Caco-2 (cell line): ENCODE data around the gene MBTPS1. TPM values are rescaled to one million over a fixed set of nuclear protein-coding genes. Genes with fewer than 3 reads are reported as not detected.
A peak's percentile ranks its signal among the peaks of the same experiment; 100 is the strongest.

ENCODE experiments used
- BruUV-seq: library from RNA; stranded (reverse); fragments of 400-500 nt; replicated peaks from 2 replicates; lab custom pipeline; 2021; lab: Mats Ljungman, UMichigan
- CTCF ChIA-PET: fragments of 300-600 bp; sonication (Branson Sonifier 250); formaldehyde crosslinking; loops from one replicate; lab custom pipeline; 2022; ENCODE audit warnings: antibody characterized with exemption; lab: Charles Lee
- POLR2A ChIA-PET: fragments of 300-600 bp; sonication (Branson Sonifier 250); formaldehyde crosslinking; loops from one replicate; lab custom pipeline; 2022; ENCODE audit warnings: antibody characterized with exemption; lab: Charles Lee
- DNase-seq, 2 experiments: peaks; one replicate each; pipeline versions ENCODE4 v3.0.0 to v3.0.0-alpha.2; 2020 to 2022
- H3K27me3 ChIP-seq: replicated peaks from 2 replicates; pipeline ENCODE4 v1.6.0; 2011; ENCODE audit warnings: low read length; ENCODE audit not compliant: control insufficient read depth, insufficient read depth
- H3K36me3 ChIP-seq: 2 replicates; pipeline ENCODE4 v1.5.1; 2011; ENCODE audit warnings: low read length; ENCODE audit not compliant: control insufficient read depth, insufficient read depth
- H3K4me1 ChIP-seq: fragments of 250-450 bp; sonication (Bioruptor Pico); 2 replicates; pipeline ENCODE4 v1.5.1; 2020; ENCODE audit warnings: mild to moderate bottlenecking
- H3K4me3 ChIP-seq: 2 replicates; pipeline ENCODE4 v1.5.1; 2011; ENCODE audit warnings: low read depth, mild to moderate bottlenecking, control low read depth, low read length
- H3K9me3 ChIP-seq: fragments of 250-450 bp; sonication (Bioruptor Pico); 2 replicates; pipeline ENCODE4 v1.5.1; 2020; ENCODE audit warnings: mild to moderate bottlenecking, moderate library complexity
- H3K27ac Mint-ChIP-seq: one replicate; pipeline ENCODE4 v1.8.0; 2022; ENCODE audit warnings: mixed read lengths; ENCODE audit not compliant: unreplicated experiment
- H3K27me3 Mint-ChIP-seq: one replicate; pipeline ENCODE4 v1.8.0; 2022; ENCODE audit warnings: mixed read lengths; ENCODE audit not compliant: insufficient read depth, unreplicated experiment
- H3K36me3 Mint-ChIP-seq: one replicate; pipeline ENCODE4 v1.8.0; 2022; ENCODE audit warnings: mild to moderate bottlenecking, mixed read lengths; ENCODE audit not compliant: insufficient read depth, unreplicated experiment
- H3K4me1 Mint-ChIP-seq: one replicate; pipeline ENCODE4 v1.8.0; 2022; ENCODE audit warnings: low read depth, mixed read lengths; ENCODE audit not compliant: unreplicated experiment
- H3K4me3 Mint-ChIP-seq: one replicate; pipeline ENCODE4 v1.8.0; 2022; ENCODE audit warnings: mild to moderate bottlenecking, moderate library complexity, mixed read lengths; ENCODE audit not compliant: unreplicated experiment
- H3K9me3 Mint-ChIP-seq: one replicate; pipeline ENCODE4 v1.8.0; 2022; ENCODE audit warnings: mixed read lengths; ENCODE audit not compliant: unreplicated experiment
- intact Hi-C: fragments of 100-400 bp; cut with micrococcal nuclease; formaldehyde crosslinking; loops from one replicate; pipeline ENCODE4 v1.10.0; 2022; ENCODE audit not compliant: unreplicated experiment
- total RNA-seq: library from RNA; stranded (reverse); gene quantifications from 2 replicates; pipeline ENCODE4 v1.2.3, GENCODE V29; 2022
- TF ChIP-seq, protein P1 (sequence below), 2 experiments: fragments of 200-600 bp in 1 of 2; IDR thresholded peaks; 1 replicate in 1 of 2; 2 replicates in 1 of 2; pipeline versions ENCODE4 v1.5.1 to v1.8.0; 2011 to 2022; ENCODE audit warnings: antibody characterized with exemption in 1 of 2, control low read depth in 1 of 2, inconsistent platforms in 1 of 2, low read depth in 1 of 2, low read length in 1 of 2, mild to moderate bottlenecking in 1 of 2, moderate library complexity in 1 of 2; ENCODE audit not compliant: insufficient read depth in 1 of 2, severe bottlenecking in 1 of 2, unreplicated experiment in 1 of 2

MBTPS1 gene
- total RNA-seq, 1 experiment from 2014 or later = 96.4 TPM

DNA sequence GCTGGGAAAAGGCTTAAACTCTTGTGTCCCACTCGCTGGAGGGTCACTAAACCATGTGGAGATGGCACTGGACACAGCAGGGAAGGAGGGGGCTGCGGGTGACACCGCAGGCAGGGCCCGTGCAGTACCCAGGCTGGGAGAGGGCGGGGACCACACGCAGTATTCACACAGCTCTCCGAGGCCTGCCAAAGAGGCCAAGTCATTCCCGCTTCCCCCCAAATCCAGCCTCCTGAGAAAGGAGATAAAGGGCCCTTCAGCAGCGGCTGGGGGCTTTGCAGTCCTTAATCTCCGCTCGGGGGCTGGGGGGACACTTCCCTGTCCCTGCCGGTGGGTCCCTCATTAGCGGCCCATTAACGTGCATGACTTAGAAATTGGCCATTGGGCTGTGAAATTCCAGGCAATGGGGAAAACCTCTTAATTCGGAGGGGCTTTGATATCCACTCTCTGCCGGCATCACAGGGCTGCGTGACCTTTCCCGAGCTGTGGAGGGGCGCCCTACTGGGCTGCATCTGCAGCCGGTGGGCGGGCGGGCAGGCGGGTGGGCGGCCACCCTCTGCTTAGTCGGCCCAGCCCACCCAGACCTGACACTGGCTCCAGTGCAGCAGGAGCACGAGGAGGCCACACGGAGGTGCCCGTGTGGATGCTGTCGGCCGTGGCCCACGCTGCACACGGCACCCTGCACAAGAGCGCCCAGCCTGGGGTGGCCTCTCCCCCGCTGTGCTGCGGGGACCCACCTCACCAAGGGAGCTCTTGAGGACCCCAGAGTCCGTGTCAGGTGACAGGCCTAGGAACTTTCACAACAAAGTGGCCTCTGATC lies 71.5 kb downstream of the MBTPS1 start:
- intact Hi-C loops = loop anchor here (5.0 kb wide), 1 partner anchor 218 kb away; no protein-coding TSS in a partner anchor
- POLR2A ChIA-PET = no interaction called here
- BruUV-seq = no TSS peak
- CTCF ChIA-PET = interaction anchor here (0.6 to 2.8 kb wide), 5 partner anchors 10 to 88 kb away, joined by 3 to 37 read pairs (median 3); no protein-coding TSS in a partner anchor
- Mint-ChIP-seq H3K9me3 (no peaks in the 10 kb centered on the region), H3K36me3 (peaks cover 12% of the 10 kb centered on the region), H3K4me1 (peaks cover 17% of the 10 kb centered on the region), H3K27ac (no peak overlapping the region), H3K4me3 (no peak overlapping the region), H3K27me3 (peaks cover under 1% of the 10 kb centered on the region)
- TF ChIP-seq, protein P1, sequence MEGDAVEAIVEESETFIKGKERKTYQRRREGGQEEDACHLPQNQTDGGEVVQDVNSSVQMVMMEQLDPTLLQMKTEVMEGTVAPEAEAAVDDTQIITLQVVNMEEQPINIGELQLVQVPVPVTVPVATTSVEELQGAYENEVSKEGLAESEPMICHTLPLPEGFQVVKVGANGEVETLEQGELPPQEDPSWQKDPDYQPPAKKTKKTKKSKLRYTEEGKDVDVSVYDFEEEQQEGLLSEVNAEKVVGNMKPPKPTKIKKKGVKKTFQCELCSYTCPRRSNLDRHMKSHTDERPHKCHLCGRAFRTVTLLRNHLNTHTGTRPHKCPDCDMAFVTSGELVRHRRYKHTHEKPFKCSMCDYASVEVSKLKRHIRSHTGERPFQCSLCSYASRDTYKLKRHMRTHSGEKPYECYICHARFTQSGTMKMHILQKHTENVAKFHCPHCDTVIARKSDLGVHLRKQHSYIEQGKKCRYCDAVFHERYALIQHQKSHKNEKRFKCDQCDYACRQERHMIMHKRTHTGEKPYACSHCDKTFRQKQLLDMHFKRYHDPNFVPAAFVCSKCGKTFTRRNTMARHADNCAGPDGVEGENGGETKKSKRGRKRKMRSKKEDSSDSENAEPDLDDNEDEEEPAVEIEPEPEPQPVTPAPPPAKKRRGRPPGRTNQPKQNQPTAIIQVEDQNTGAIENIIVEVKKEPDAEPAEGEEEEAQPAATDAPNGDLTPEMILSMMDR (IDR thresholded peaks at IDR 0.05; ENCODE audit: insufficient read depth in 1 of 2, low read depth in 1 of 2, low read length in 1 of 2, severe bottlenecking in 1 of 2, unreplicated experiment in 1 of 2) = no peak
- H3K9me3 ChIP-seq = no peaks in the 10 kb centered on the region
- peaks cover 4% of the 10 kb centered on the region for H3K36me3 ChIP-seq
- peaks cover 30% of the 10 kb centered on the region for H3K4me1 ChIP-seq
- no peak for DNase-seq
- H3K4me3 ChIP-seq = no peak overlapping the region
- no peaks in the 10 kb centered on the region for H3K27me3 ChIP-seq

DNA sequence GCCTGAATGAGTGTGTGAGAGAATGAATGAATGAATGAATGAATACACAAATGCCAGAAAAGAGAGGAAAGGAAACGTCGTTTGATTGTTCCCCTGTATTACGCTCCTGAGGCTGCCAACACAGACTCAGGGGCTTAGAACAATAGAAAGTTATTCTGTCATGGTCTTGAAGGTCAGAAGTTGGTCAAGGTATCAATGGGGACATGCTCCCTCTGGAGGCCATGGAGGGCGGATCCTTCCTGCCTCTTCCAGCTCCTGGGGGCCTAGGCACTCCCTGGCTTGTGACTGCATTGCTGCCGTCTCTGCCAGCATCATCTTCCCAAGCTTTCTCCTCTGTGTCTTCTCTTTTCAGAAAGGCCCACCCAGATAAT lies 72.6 kb downstream of the MBTPS1 start:
- DNase-seq = peak; percentile 65 to 69
- Mint-ChIP-seq H3K9me3 (no peaks in the 10 kb centered on the region), H3K4me1 (peaks cover 17% of the 10 kb centered on the region), H3K36me3 (peaks cover 6% of the 10 kb centered on the region), H3K27me3 (peaks cover 2% of the 10 kb centered on the region), H3K27ac (no peak overlapping the region), H3K4me3 (peak overlapping the region; percentile 71)
- TF ChIP-seq, protein P1 (IDR thresholded peaks at IDR 0.05; ENCODE audit: insufficient read depth in 1 of 2, low read depth in 1 of 2, low read length in 1 of 2, severe bottlenecking in 1 of 2, unreplicated experiment in 1 of 2) = peak; percentile 43 to 65
- CTCF ChIA-PET = interaction anchor here (0.5 to 2.8 kb wide), 7 partner anchors 11 to 90 kb away, joined by 3 to 37 read pairs (median 4); partner anchors contain the start of gene OSGIN1
- BruUV-seq = no TSS peak
- H3K36me3 ChIP-seq = peaks cover 1% of the 10 kb centered on the region; the same call in 1 of the 2 replicates
- intact Hi-C loops = loop anchor here (1.0 kb wide), 3 partner anchors 76 to 118 kb away; partner anchors contain the start of gene NECAB2
- H3K9me3 ChIP-seq = no peaks in the 10 kb centered on the region
- no peak overlapping the region for H3K4me3 ChIP-seq
- H3K4me1 ChIP-seq = peaks cover 30% of the 10 kb centered on the region
- H3K27me3 ChIP-seq = no peaks in the 10 kb centered on the region
- POLR2A ChIA-PET = interaction anchor here (0.6 kb wide), 1 partner anchor 16 kb away, joined by 5 read pairs; no protein-coding TSS in a partner anchor

DNA sequence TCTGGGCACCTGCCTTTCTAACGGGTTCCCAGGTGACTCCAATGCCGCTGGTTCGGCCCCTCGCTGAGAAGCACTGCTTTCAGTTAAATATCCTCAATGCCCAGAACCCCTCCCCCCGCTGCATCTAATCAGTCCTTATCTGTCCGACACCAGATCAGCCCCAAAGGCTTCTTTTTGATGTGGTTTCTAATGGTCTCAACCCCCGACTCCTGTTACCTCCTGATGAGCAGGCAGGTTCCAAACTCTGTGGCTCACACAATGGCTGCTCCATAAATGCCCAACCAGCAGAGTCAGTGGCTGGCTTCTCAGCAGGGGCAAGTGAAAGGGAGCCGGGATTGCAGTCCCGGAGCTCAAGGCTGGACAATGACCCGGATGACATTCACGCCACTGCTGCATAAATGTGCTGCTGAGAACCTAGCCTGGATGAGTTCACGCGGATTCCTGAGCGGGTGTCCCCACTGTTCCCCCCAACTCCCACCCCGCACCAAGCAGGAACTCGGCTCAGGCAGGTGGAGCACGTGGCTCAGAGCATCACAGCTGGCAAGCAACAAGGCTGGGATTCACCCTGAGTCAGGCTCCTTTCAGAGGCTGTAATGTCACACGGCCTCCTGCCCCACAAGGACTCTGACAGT lies 73.1 kb downstream of the MBTPS1 start:
- Histone ChIP-seq H3K9me3 (no peaks in the 10 kb centered on the region), H3K4me1 (peaks cover 25% of the 10 kb centered on the region), H3K4me3 (no peak overlapping the region), H3K36me3 (0 out of 2 replicates have a peak, but pooled peaks cover 1% of the 10 kb centered on the region), H3K27me3 (no peaks in the 10 kb centered on the region)
- no TSS peak for BruUV-seq
- ChIA-PET POLR2A (no interaction called here), CTCF (interaction anchor here (0.9 to 2.8 kb wide), 3 partner anchors 47 to 89 kb away, joined by 4 to 37 read pairs (median 22); partner anchors contain the start of gene OSGIN1)
- Mint-ChIP-seq H3K4me3 (peak overlapping the region; percentile 71), H3K36me3 (peaks cover 6% of the 10 kb centered on the region), H3K27me3 (peaks cover 2% of the 10 kb centered on the region), H3K27ac (peak overlapping the region; percentile 31), H3K4me1 (peaks cover 17% of the 10 kb centered on the region), H3K9me3 (no peaks in the 10 kb centered on the region)
- intact Hi-C loops = loop anchor here (1.0 kb wide), 3 partner anchors 75 to 117 kb away; partner anchors contain the start of gene NECAB2
- peak; percentile 67 to 76 for DNase-seq
- TF ChIP-seq, protein P1 (IDR thresholded peaks at IDR 0.05; ENCODE audit: insufficient read depth in 1 of 2, low read depth in 1 of 2, low read length in 1 of 2, severe bottlenecking in 1 of 2, unreplicated experiment in 1 of 2) = no peak
